GM19023 (cell line): ENCODE measurements around the gene STXBP2.

ENCODE experiments used
- ATAC-seq: cut with Tn5 transposase; IDR thresholded peaks from one replicate; pipeline ENCODE4 v1.9.1; 2021; ENCODE audit warnings: mild to moderate bottlenecking, moderate library complexity; ENCODE audit not compliant: unreplicated experiment

Gene STXBP2

GRCh38 chr19:7648265-7649014, 11.5 kb downstream of the STXBP2 start:
- no peak for ATAC-seq

DNA sequence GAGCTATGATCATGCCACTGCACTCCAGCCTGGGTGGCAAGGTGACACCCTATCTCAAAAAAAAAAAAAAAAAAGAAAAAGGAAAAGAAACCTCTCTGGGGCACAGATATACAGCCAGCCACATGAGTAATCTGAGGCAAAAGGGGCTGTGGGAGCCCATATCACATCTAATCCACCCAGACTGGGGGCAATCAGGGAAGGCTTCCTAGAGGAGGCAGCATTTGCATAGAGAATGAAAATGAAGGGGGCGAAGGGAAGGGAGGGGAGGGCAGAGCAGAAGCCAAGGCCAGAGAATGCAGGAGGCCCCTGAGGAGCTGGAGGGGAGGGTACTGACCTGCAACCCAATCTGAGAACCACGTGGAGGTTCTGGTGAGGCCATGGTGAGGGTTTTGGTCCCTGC, 13.2 kb downstream of the STXBP2 start:
- no peak for ATAC-seq

- no peak for ATAC-seq
Measured at GRCh38 chr19:7652061-7652641, 15.2 kb downstream of the STXBP2 start.

DNA sequence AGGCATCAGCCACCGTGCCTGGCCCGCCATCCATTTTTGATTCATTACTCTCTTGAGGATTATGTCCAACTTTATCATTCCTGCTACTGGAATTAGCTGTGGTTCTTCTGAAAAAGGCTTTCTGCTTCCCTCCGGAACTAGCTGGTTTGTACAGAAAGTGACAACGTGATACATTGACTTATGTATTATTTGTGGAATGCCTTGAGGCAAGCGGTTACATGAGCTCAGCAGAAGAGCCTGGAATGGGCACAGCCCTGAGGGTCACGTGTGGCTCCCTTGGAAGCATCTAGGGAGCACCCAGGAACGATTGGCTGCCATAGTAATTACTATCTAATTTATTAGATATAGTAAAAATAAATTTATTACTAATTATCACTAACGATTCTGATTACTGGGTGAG, 17.5 kb downstream of the STXBP2 start:
- ATAC-seq, result no peak

GRCh38 chr19:7655581-7655980, 18.7 kb downstream of the STXBP2 start:
- no peak for ATAC-seq

DNA sequence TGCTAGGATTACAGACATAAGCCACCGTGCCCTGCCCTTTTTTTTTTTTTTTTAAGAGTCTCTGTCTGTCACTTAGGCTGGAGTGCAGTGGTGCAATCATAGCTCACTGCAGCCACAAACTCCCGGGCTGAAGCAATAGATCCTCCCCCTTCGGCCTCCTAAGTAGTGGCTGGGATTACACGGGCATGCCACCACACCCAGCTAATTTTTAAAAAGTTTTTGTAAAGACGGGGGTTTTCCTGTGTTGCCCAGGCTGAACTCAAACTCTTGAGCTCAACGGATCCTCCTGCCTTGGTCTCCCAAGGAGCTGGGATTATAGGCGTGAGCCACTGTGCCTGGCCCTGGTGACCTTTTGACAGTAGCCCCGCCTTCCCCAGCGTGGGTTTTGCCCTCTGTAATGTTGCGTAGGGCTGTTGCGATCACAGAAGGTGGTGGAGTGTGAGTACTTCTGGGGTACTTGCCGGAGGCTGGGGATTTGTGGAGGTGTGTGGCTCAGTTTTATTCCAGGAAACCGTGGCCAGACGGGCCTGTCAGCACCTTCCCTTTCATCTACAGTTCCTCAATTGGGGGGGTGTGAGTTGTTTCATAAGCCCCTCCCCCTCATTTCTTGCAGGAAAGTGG, 20.3 kb downstream of the STXBP2 start:
- ATAC-seq, result no peak

GRCh38 chr19:7658219-7658686, 21.3 kb downstream of the STXBP2 start:
- ATAC-seq, result peak; percentile 67

DNA sequence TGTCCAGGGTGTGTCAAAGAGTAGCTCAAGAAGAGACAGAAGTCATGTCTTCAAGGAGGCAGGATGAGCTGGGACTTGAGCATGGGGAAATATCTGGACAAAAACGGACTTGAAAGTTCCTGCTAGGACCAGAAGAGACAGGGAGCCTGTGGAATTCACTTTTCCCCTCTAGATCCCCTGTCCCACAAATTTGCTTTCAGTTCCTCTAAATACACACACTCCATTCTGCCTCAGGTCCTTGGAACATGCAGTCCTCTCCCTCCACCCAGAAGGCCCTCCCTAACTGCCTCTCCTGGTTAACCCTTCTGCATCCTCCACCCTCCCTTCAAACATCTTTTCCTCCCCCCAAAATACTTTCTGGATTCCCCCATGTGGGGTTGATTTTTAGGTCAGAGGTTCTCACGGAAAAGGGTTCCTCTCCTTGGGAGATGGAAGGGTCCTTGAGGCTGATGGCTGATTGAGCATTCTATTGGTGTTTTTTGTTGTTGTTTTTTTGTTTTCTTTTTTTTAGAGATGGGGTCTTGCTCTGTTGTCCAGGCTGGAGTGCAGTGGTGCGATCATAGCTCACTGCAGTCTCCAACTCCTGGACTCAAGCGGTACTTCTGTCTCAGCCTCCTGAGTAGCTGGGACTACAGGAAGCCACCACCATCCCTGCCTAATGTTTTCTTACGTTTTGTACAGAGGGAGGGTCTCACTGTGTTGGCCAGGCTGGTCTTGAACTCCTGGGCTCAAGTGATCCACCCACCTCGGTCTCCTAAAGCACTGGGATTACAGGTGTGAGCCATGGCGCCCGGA, 25.0 kb downstream of the STXBP2 start:
- ATAC-seq, result no peak

DNA sequence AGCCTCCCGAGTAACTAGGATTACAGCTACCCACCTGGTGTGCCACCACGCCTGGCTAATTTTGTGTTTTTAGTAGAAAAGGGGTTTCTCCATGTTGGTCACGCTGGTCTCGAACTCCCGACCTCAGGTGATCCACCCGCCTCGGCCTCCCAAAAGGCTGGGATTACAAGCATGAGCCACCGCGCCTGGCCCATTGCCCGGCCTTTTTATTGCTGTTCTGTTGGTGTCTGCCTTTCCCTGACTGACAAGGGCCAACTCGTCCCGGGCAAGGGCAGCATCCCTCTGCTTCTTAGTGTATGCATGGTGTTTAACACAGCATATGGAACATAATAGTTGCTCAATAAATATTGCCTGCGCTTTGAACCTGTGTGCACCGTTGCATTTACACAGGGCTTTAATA, 25.7 kb downstream of the STXBP2 start:
- no peak for ATAC-seq

DNA sequence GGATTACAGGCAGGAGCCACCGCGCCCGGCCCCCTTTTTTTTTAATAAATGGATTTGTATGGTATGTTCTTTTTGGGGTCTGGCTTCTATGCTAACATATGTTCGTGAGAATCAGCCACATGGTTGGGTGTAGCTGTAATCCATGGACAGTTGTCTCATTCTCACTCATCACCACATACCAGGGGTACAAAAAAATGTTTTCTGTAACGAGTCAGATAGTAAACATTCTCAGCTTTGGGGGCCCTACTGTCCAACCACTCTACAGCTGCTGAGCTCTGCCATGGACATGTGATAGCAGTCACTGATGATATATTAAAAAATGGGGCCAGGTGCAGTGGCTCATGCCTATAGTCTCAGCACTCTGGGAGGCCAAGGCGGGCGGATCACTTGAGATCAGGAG, 26.8 kb downstream of the STXBP2 start:
- ATAC-seq, result no peak

DNA sequence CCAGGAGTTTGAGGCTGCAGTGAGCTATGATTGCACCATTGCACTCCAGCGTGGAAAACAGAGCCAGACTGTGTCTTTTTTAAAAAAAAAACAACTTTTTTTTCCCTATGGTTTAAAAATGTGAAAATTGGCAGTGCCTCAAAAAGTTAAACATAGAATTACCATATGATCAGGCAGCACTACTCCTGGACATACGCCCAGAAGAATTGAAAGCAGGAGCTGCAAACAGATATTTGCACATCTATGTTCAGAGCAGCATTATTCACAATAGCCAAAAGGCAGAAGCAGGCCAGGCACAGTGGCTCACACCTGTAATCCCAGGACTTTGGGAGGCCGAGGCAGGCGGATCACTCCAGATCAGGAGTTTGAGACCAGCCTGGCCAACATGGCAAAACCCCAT, 28.2 kb downstream of the STXBP2 start:
- ATAC-seq, result no peak

DNA sequence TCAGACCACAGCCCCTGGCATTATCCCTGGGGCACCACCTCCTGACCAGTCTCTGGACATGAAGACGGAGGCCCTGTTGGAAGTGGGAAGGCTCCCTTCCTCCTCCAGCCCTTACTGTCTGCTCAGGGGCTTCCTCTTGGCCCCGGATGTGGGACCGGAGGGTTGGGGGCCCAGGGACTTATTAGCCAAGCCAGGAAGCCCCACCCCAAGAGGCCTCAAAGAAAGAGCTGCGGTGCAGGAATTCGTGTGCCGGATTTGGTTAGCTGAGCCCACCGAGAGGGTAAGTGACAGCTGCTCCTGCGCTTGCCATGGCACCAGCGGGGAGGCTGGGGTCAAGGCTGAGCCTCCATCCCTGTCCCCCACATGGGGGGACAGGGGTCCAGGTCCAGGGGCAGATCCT, 31.9 kb downstream of the STXBP2 start, which contains the start of gene RETN:
Gene RETN (plus strand): TSS at position 208 of the 400 bp plus-strand sequence. CDS start 278 bp downstream, outside the sequence.
- no peak for ATAC-seq

- ATAC-seq, result no peak
Measured at GRCh38 chr19:7669641-7670040, 32.7 kb downstream of the STXBP2 start.

- ATAC-seq, result no peak
Measured at GRCh38 chr19:7670150-7670783, 33.4 kb downstream of the STXBP2 start.

DNA sequence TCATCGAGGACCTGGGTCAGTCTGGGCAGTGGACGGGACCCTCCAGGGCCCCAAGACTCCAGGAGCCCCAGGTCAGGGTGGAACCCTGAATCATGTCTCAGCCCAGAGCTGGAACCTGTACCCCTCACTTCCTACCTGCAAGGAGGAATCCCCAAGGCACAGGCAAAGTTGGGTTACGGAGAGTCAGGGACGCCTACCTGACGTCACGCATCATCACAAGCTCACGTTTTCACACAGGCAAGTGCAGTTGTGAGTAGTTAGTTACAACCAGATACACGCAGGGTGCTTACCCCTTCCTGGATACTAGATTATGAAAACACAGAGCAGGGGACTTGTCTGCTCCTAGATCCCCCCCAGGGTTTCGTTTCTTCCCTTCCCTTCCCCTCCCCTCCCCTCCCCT, 33.9 kb downstream of the STXBP2 start:
- no peak for ATAC-seq

GRCh38 chr19:7672522-7672921, 35.6 kb downstream of the STXBP2 start:
- no peak for ATAC-seq

DNA sequence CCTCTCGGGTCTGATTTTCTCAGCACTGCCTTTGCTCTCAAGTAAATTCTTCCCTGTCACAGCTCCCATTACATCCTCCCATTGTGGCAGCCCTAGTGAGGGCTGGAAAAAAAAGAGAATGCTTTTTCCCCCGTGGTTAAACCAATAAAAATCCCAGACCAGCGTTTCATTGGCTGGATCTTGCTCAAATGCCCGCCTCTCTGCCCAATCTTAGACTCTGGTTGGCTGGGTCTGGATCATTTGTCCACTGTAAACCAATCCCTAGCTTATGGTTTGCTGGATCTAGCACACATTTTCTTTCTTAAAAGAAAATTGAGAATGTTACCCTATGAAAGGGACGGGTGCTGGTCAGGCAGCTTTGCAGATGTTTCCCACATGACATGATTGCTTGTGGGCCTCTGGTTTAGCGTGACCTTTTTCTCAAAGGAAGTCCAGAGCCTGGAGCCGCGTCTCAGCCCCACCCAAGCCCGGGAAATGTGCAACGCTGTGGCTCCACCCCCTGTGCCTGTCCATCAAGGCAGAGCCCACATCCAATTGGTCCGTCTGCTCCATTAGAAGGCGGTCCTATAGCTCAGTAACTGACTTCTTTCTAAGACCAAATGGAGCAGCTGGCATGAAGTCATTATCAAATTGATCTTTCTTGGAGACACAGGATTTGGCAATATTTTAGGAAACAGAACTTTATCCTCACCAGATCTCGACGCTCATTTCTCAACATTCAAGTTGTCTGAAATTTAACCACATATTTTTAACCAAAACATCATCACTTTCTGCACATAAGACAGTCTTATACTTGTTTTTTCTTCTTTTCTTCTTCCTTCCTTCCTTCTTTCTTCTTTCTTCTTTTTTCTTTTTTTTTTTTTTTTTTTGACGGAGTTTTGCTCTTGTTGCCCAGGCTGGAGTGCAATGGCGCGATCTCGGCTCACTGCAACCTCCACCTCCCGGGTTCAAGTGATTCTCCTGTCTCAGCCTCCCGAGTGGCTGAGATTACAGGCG, 37.4 kb downstream of the STXBP2 start:
- no peak for ATAC-seq

DNA sequence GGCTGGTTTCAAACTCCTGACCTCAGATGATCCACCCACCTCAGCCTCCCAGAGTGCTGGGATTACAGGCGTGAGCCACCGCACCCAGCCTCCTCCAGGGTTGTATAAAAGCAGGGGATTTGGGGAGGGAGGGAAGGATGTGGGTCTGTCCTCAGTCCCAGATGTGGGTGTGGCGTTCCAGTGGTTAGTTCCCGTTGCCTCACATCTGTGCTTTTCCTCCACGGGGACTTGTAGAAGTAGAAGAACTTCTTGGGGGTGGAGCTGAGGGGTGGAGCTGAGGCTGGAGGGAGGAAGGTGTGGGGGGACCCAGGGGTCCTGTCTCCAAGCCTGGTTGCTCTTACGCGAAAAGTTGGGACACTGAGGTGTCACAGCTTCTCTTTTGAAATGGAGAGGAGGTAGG, 39.5 kb downstream of the STXBP2 start:
- ATAC-seq, result no peak

GRCh38 chr19:7676854-7677253, 39.9 kb downstream of the STXBP2 start, which contains the start of gene MCEMP1:
Gene MCEMP1, plus strand, starts transcription at chr19:7677090. Its CDS starts 31 bp downstream, at chr19:7677121.
- no peak for ATAC-seq
